ENCODE data around the gene NRL.
A peak's percentile ranks its signal among the peaks of the same experiment; 100 is the strongest.

The NRL gene

GRCh38 chr14:24121210-24121609, 6.5 kb upstream of the NRL start:
- no peak overlapping the region for H3K27ac ChIP-seq
- H3K4me1 ChIP-seq (ENCODE audit: control insufficient read depth in 1 of 2, insufficient read depth in 1 of 2, low read depth in 1 of 2, low read length in 1 of 2) = peaks cover 5 to 7% of the 10 kb centered on the region in 2 experiments
- no peaks in the 10 kb centered on the region for H3K27me3 ChIP-seq
- H3K36me3 ChIP-seq = peaks cover 91% of the 10 kb centered on the region
- H3K9me3 ChIP-seq = no peaks in the 10 kb centered on the region
- no peak for TF ChIP-seq CTCF (IDR thresholded peaks at IDR 0.05)
- no peak overlapping the region for H3K4me3 ChIP-seq (ENCODE audit: low read depth in 1 of 2, low read length in 1 of 2)

DNA sequence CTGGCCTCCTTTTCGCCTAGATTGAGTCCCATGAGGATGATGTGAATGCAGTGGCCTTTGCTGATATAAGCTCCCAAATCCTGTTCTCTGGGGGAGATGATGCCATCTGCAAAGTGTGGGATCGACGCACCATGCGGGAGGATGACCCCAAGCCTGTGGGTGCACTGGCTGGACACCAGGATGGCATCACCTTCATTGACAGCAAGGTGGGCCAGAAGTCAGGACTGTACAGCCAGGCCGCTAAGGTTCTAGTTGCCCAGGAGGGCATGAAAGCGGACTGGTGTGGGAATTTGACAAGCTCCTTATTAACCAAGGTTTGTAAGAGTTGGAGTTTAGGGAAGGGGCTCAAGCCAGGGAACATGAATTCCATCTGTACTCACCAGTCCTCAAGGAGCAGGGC, 4.9 kb upstream of the NRL start:
- peaks cover 77% of the 10 kb centered on the region for H3K36me3 ChIP-seq
- H3K27ac ChIP-seq = no peak overlapping the region
- no peaks in the 10 kb centered on the region for H3K9me3 ChIP-seq
- H3K4me1 ChIP-seq (ENCODE audit: control insufficient read depth in 1 of 2, insufficient read depth in 1 of 2, low read depth in 1 of 2, low read length in 1 of 2) = peaks cover 14 to 18% of the 10 kb centered on the region in 2 experiments
- H3K4me3 ChIP-seq (ENCODE audit: low read depth in 1 of 2, low read length in 1 of 2) = no peak overlapping the region
- no peak for TF ChIP-seq CTCF (IDR thresholded peaks at IDR 0.05)
- no peaks in the 10 kb centered on the region for H3K27me3 ChIP-seq

DNA sequence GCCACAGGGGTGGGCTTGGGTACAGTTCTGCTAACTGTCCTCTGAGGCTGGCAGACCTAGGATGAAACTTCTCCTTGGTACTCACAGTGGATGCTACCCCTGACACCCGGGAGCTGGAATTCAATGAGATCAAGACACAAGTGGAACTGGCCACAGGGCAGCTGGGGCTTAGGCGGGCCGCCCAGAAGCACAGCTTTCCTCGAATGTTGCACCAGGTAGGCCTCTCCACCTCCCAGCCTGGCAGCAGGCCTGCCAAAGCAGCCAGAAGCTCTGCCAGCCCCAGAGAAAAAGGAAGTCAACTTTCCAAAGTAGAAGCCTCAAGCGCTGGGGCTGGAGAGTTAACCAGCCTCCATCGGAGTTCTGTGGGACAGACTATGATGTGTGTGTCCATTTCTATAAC, 2.4 kb upstream of the NRL start:
- no peak for TF ChIP-seq CTCF (IDR thresholded peaks at IDR 0.05)
- Histone ChIP-seq H3K36me3 (peaks cover 52% of the 10 kb centered on the region), H3K27ac (peak overlapping the region; percentile 98), H3K27me3 (no peaks in the 10 kb centered on the region), H3K4me3 (ENCODE audit: low read depth in 1 of 2, low read length in 1 of 2) (no peak overlapping the region), H3K4me1 (ENCODE audit: control insufficient read depth in 1 of 2, insufficient read depth in 1 of 2, low read depth in 1 of 2, low read length in 1 of 2) (peaks cover 23 to 28% of the 10 kb centered on the region in 2 experiments), H3K9me3 (no peaks in the 10 kb centered on the region)

GRCh38 chr14:24116128-24116814, 1.5 kb upstream of the NRL start:
- Histone ChIP-seq H3K4me3 (ENCODE audit: low read depth in 1 of 2, low read length in 1 of 2) (peak overlapping the region; percentile 67 to 84), H3K27me3 (no peaks in the 10 kb centered on the region), H3K36me3 (peaks cover 43% of the 10 kb centered on the region), H3K27ac (peak overlapping the region; percentile 98), H3K9me3 (no peaks in the 10 kb centered on the region), H3K4me1 (ENCODE audit: control insufficient read depth in 1 of 2, insufficient read depth in 1 of 2, low read depth in 1 of 2, low read length in 1 of 2) (peaks cover 23 to 28% of the 10 kb centered on the region in 2 experiments)
- no peak for TF ChIP-seq CTCF (IDR thresholded peaks at IDR 0.05)

DNA sequence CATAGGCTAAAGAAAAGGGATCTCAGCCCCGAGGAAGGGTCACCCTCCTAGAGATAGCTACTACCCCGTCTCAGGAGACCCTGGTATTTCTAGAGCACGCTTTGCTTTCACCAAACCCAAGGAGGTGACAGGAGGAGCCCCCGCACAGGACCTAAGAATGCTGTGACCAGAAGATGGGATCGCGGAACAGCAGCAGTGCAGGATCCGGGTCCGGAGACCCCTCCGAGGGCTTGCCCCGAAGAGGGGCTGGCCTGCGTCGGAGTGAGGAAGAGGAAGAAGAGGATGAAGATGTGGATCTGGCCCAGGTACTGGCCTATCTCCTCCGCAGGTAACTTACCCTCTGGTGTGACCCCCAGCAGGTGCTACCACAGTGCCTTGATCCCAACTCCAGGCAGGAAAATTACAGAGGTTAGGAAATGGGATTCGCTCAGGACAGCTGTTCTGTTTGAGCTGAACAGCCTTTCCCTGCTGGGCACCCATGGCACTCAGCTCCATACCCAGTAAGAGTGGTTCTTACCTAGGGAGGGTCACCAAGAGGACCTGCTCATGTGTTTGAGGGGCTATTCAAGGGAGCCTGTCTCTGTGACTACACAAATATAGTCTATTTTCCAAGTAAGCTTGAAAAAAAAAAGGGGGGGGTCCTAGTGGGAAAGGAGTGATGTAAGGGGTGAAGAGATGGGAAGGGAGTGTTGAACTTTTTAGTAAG, 826 bp upstream of the NRL start:
- Histone ChIP-seq H3K4me3 (ENCODE audit: low read depth in 1 of 2, low read length in 1 of 2) (peak overlapping the region; percentile 67 to 84), H3K27me3 (no peaks in the 10 kb centered on the region), H3K27ac (peak overlapping the region; percentile 98), H3K4me1 (ENCODE audit: control insufficient read depth in 1 of 2, insufficient read depth in 1 of 2, low read depth in 1 of 2, low read length in 1 of 2) (peaks cover 23 to 28% of the 10 kb centered on the region in 2 experiments), H3K36me3 (peaks cover 36% of the 10 kb centered on the region), H3K9me3 (no peaks in the 10 kb centered on the region)
- no peak for TF ChIP-seq CTCF (IDR thresholded peaks at IDR 0.05)
